Measurements from ENCODE around the gene DBH.

DBH gene

GRCh38 chr9:133666845-133667244 is 30.7 kb downstream of the DBH start:
- TF ChIP-seq, protein P1, sequence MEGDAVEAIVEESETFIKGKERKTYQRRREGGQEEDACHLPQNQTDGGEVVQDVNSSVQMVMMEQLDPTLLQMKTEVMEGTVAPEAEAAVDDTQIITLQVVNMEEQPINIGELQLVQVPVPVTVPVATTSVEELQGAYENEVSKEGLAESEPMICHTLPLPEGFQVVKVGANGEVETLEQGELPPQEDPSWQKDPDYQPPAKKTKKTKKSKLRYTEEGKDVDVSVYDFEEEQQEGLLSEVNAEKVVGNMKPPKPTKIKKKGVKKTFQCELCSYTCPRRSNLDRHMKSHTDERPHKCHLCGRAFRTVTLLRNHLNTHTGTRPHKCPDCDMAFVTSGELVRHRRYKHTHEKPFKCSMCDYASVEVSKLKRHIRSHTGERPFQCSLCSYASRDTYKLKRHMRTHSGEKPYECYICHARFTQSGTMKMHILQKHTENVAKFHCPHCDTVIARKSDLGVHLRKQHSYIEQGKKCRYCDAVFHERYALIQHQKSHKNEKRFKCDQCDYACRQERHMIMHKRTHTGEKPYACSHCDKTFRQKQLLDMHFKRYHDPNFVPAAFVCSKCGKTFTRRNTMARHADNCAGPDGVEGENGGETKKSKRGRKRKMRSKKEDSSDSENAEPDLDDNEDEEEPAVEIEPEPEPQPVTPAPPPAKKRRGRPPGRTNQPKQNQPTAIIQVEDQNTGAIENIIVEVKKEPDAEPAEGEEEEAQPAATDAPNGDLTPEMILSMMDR (IDR thresholded peaks at IDR 0.05; ENCODE audit: low read depth, low read length): no peak
- in situ Hi-C loops (cut with HindIII; ENCODE audit: low sequenced_read_pairs): no loop called here
- DNase-seq (ENCODE audit: low read depth, low spot score): no peak
- H3K4me3 ChIP-seq (ENCODE audit: low read depth, low read length): no peak overlapping the region

DNA sequence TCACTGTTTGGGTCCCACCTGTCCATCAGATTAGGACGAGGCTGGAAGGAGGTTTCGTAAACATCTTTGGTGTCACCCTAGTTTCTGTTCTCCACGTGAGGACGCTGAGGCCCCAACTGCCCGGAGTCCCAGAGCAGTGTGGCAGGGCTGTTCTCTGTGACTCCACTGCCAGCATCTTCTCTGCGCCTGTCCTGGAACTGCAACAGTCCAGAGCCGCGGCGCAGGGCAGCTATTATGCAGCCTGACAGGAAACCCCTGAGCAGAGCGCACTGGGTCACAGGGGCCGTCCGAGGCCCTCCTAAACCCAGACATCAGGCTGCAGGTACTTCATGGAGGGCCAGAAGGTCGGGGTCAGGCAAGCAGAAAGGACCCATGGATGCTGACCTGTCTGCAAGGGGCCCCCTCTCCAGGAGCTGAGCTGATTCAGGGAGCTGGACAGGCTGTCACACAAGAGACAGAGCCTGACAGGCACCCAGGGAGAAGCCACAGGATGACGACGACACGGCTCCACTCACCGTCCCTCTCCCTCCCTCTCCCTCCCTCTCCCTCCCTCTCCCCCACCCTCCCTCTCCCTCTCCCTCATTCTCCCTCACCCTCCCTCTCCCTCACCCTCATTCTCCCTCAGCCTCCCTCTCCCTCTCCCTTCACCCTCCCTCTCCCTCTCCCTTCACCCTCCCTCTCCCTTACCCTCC is 31.7 kb downstream of the DBH start:
- DNase-seq (ENCODE audit: low read depth, low spot score): no peak
- no peak overlapping the region for H3K4me3 ChIP-seq (ENCODE audit: low read depth, low read length)
- in situ Hi-C loops (cut with HindIII; ENCODE audit: low sequenced_read_pairs): no loop called here
- TF ChIP-seq, protein P1 (IDR thresholded peaks at IDR 0.05; ENCODE audit: low read depth, low read length): no peak

GRCh38 chr9:133669182-133669801 is 33.1 kb downstream of the DBH start:
- DNase-seq (ENCODE audit: low read depth, low spot score): no peak
- in situ Hi-C loops (cut with HindIII; ENCODE audit: low sequenced_read_pairs): no loop called here
- H3K4me3 ChIP-seq (ENCODE audit: low read depth, low read length): no peak overlapping the region
- TF ChIP-seq, protein P1 (IDR thresholded peaks at IDR 0.05; ENCODE audit: low read depth, low read length): no peak

GRCh38 chr9:133670466-133670865 is 34.3 kb downstream of the DBH start:
- no peak overlapping the region for H3K4me3 ChIP-seq (ENCODE audit: low read depth, low read length)
- TF ChIP-seq, protein P1 (IDR thresholded peaks at IDR 0.05; ENCODE audit: low read depth, low read length): no peak
- DNase-seq (ENCODE audit: low read depth, low spot score): no peak
- in situ Hi-C loops (cut with HindIII; ENCODE audit: low sequenced_read_pairs): no loop called here

DNA sequence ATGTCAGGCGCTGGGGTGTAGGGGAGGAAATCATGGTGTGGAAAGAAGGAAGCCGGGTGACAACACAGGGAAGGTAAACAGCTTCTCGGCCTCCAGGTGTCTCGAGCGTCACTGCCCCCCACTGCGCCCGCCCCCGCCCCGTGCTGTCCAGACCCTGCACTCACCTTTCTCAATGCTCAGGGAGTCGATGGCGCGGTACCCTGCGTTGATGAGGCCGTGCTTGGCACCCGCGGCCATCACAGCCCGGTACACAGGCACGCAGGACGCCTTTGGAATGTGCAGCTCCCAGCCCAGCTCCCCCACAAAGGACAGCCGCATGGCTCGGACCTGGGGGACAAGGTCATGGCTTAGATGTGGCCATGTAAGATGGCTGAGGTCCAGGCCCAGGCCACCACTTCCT is 35.2 kb downstream of the DBH start:
- H3K4me3 ChIP-seq (ENCODE audit: low read depth, low read length): no peak overlapping the region
- TF ChIP-seq, protein P1 (IDR thresholded peaks at IDR 0.05; ENCODE audit: low read depth, low read length): no peak
- in situ Hi-C loops (cut with HindIII; ENCODE audit: low sequenced_read_pairs): no loop called here
- no peak for DNase-seq (ENCODE audit: low read depth, low spot score)

DNA sequence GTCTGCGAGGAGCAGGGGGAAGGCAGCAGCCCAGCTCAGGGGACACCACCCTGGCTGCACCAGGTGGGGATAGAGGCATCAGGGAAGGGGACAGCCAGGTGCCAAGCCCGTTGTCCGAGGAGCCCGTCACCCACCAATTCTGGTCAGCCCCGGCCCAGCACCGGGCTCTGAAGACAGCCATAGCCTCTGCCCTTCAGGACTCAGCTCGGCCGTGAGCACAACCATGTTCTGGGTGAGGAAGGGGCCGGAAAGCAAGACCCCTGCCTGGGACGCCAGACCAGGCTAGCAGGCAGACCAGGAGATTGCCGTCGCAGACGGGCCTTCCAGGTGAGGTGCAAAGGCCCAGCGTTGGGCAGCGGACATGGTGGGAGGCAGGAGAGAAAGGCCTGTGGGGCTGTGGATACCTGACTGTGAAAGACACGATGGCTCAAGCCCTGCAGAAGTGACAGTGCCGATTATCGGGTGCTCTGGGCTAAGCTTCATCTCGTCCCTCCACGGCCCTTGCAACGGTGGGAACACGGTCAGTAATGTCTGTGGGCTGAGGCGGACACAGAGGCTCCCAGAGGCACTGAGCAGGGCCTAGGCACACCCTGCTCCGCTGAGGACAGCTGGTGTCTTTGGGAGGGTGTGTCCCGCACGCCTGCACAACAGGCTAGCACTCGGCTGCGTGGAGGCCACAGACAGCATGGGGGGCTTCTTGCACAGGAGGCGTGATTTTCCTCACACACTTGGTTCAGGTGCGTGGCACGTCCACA is 36.5 kb downstream of the DBH start:
- TF ChIP-seq, protein P1 (IDR thresholded peaks at IDR 0.05; ENCODE audit: low read depth, low read length): no peak
- no peak for DNase-seq (ENCODE audit: low read depth, low spot score)
- no peak overlapping the region for H3K4me3 ChIP-seq (ENCODE audit: low read depth, low read length)
- in situ Hi-C loops (cut with HindIII; ENCODE audit: low sequenced_read_pairs): no loop called here
